ENCODE data around the gene CFAP77. TPM values are rescaled to one million over a fixed set of nuclear protein-coding genes. Genes with fewer than 3 reads are reported as not detected.

The CFAP77 gene
- total and polyA plus RNA-seq, 2 of the 13 experiments (the other 11 are each of a cell fraction or from before 2014, with no cell fraction given) = not detected

DNA sequence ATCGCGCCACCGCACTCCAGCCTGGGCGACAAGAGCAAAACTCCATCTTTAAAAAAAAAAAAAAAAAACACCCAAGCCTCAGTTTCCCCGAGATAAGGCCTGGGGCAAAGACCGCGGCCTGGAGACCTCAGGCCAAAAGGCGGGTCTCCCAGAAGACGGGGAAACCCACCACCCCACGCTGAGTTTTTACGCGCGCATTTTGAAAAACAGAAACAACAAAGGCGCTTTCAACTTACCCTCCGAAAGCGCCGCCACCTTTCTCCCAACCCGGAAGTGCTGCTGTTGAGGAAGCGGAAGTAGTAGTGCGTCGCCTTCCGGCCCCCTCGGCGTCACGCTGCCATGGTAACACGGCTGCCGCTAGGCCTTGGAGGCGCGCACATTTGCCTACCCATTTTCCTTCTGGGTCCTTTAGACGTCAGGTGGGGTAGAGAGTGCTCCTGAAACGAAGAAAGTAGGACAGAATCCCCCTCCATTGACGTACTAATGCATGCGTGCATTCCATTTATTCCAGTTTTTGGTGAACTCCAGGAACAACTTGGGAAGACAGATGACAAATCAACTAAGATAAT is 3.4 kb upstream of the CFAP77 start, which contains the start of gene TTF1 (continued):
- TF ChIP-seq ZNF761 (CRISPR knock-in tag; conservative IDR thresholded peaks at IDR 0.05) = no peak
- no peak for TF ChIP-seq HNRNPH1 (optimal IDR thresholded peaks at IDR 0.05; ENCODE audit: low read depth, low read length)
- TF ChIP-seq, protein P1, sequence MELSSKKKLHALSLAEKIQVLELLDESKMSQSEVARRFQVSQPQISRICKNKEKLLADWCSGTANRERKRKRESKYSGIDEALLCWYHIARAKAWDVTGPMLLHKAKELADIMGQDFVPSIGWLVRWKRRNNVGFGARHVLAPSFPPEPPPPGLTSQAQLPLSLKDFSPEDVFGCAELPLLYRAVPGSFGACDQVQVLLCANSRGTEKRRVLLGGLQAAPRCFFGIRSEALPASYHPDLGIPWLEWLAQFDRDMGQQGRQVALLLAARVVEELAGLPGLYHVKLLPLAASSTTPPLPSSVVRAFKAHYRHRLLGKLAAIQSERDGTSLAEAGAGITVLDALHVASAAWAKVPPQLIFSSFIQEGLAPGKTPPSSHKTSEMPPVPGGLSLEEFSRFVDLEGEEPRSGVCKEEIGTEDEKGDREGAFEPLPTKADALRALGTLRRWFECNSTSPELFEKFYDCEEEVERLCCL (CRISPR knock-in tag; IDR thresholded peaks at IDR 0.05; ENCODE audit: borderline replicate concordance) = no peak
- peak; percentile 86 for TF ChIP-seq ZFY (CRISPR knock-in tag; IDR thresholded peaks at IDR 0.05)
- TF ChIP-seq SIX1 (CRISPR knock-in tag; IDR thresholded peaks at IDR 0.05; ENCODE audit: borderline replicate concordance) = no peak
- no peak for TF ChIP-seq ZBTB8A (CRISPR knock-in tag; IDR thresholded peaks at IDR 0.05; ENCODE audit: borderline replicate concordance, low read depth)
- peak; percentile 55 for TF ChIP-seq PHF8 (CRISPR knock-in tag; IDR thresholded peaks at IDR 0.05)
- no peak for TF ChIP-seq TBL1XR1 (IDR thresholded peaks at IDR 0.05; ENCODE audit: borderline replicate concordance, low read length, partially characterized antibody)
- no peak for TF ChIP-seq ZNF883 (CRISPR knock-in tag; IDR thresholded peaks at IDR 0.05; ENCODE audit: not compliant biosample characterization)
- TF ChIP-seq ZC3H13 (CRISPR knock-in tag; IDR thresholded peaks at IDR 0.05) = no peak
- TF ChIP-seq MTF1 (CRISPR knock-in tag; IDR thresholded peaks at IDR 0.05) = no peak
- no peak for TF ChIP-seq NFE2 (CRISPR knock-in tag; IDR thresholded peaks at IDR 0.05)
- no peak for TF ChIP-seq LRRFIP1 (CRISPR knock-in tag; conservative IDR thresholded peaks at IDR 0.05)
- no peak for TF ChIP-seq ZNF432 (CRISPR knock-in tag; IDR thresholded peaks at IDR 0.05; ENCODE audit: borderline replicate concordance)
- TF ChIP-seq SP1 (IDR thresholded peaks at IDR 0.05) = no peak
- TF ChIP-seq SP1 (CRISPR knock-in tag; IDR thresholded peaks at IDR 0.05) = no peak
- peak; percentile 61 for TF ChIP-seq MAX (IDR thresholded peaks at IDR 0.05)
- no peak for TF ChIP-seq SMAD9 (CRISPR knock-in tag; IDR thresholded peaks at IDR 0.05)
- no peak for TF ChIP-seq HDAC6 (IDR thresholded peaks at IDR 0.05; ENCODE audit: low read depth, low read length)
- TF ChIP-seq XBP1 (CRISPR knock-in tag; IDR thresholded peaks at IDR 0.05) = no peak
- TF ChIP-seq REPIN1 (CRISPR knock-in tag; IDR thresholded peaks at IDR 0.05; ENCODE audit: borderline replicate concordance, low read depth) = no peak
- TF ChIP-seq FOXM1 (CRISPR knock-in tag; IDR thresholded peaks at IDR 0.05) = no peak
- no peak for TF ChIP-seq CBX5 (CRISPR knock-in tag; IDR thresholded peaks at IDR 0.05; ENCODE audit: borderline replicate concordance)
- TF ChIP-seq ZNF850 (CRISPR knock-in tag; conservative IDR thresholded peaks at IDR 0.05) = no peak
- TF ChIP-seq ZNF235 (CRISPR knock-in tag; IDR thresholded peaks at IDR 0.05; ENCODE audit: borderline replicate concordance) = no peak
- no peak for TF ChIP-seq FOXP1 (IDR thresholded peaks at IDR 0.05)
- TF ChIP-seq FOXP1 (CRISPR knock-in tag; IDR thresholded peaks at IDR 0.05) = no peak
- TF ChIP-seq GZF1 (CRISPR knock-in tag; IDR thresholded peaks at IDR 0.05) = no peak
- no peak for TF ChIP-seq ZNF713 (CRISPR knock-in tag; IDR thresholded peaks at IDR 0.05)
- no peak for TF ChIP-seq SETDB1 (CRISPR knock-in tag; IDR thresholded peaks at IDR 0.05; ENCODE audit: borderline replicate concordance)
- no peak for TF ChIP-seq TSC22D2 (CRISPR knock-in tag; IDR thresholded peaks at IDR 0.05; ENCODE audit: borderline replicate concordance)
